Smooth muscle cell (in vitro differentiated cells): ENCODE results near the gene SDK1. TPM values are rescaled to one million over a fixed set of nuclear protein-coding genes. Genes with fewer than 3 reads are reported as not detected.

Experiments
- DNase-seq: peaks from one replicate; lab custom pipeline; 2025; ENCODE audit not compliant: unreplicated experiment; lab: John Stamatoyannopoulos, UW
- H2AFZ ChIP-seq: fragments of 200-600 bp; sonication (generic); 2 replicates; pipeline ENCODE4 v1.6.0; 2016; ENCODE audit warnings: antibody characterized with exemption, low read depth, mild to moderate bottlenecking
- H3F3A ChIP-seq: fragments of 200-600 bp; sonication (generic); 2 replicates; pipeline ENCODE4 v1.6.0; 2017; ENCODE audit warnings: antibody characterized with exemption, low read depth
- H3K27ac ChIP-seq: fragments of 200-600 bp; sonication (generic); 2 replicates; pipeline ENCODE4 v1.5.1; 2016; ENCODE audit warnings: low read depth, mild to moderate bottlenecking
- H3K27me3 ChIP-seq: fragments of 200-600 bp; sonication (generic); 2 replicates; pipeline ENCODE4 v1.6.1; 2016; ENCODE audit warnings: low read depth, mild to moderate bottlenecking
- H3K36me3 ChIP-seq: fragments of 200-600 bp; sonication (generic); 2 replicates; pipeline ENCODE4 v1.5.1; 2016; ENCODE audit warnings: low read depth
- H3K4me1 ChIP-seq: fragments of 200-600 bp; sonication (generic); 2 replicates; pipeline ENCODE4 v1.5.1; 2016; ENCODE audit warnings: low read depth
- H3K4me2 ChIP-seq: fragments of 200-600 bp; sonication (generic); 2 replicates; pipeline ENCODE4 v1.6.0; 2016; ENCODE audit warnings: mild to moderate bottlenecking
- H3K4me3 ChIP-seq: fragments of 200-600 bp; sonication (generic); 2 replicates; pipeline ENCODE4 v1.5.1; 2016; ENCODE audit warnings: mild to moderate bottlenecking
- H3K79me2 ChIP-seq: fragments of 200-600 bp; sonication (generic); 2 replicates; pipeline ENCODE4 v1.6.0; 2016; ENCODE audit warnings: low read depth, mild to moderate bottlenecking
- H3K9ac ChIP-seq: fragments of 200-600 bp; sonication (generic); 2 replicates; pipeline ENCODE4 v1.6.0; 2016; ENCODE audit warnings: low read depth
- H3K9me3 ChIP-seq: fragments of 200-600 bp; sonication (generic); replicated peaks from 2 replicates; pipeline ENCODE4 v1.5.1; 2016; ENCODE audit warnings: low read depth
- H4K20me1 ChIP-seq: fragments of 200-600 bp; sonication (generic); 2 replicates; pipeline ENCODE4 v1.6.0; 2016; ENCODE audit warnings: low read depth
- CTCF ChIP-seq: fragments of 200-600 bp; sonication (generic); IDR thresholded peaks from 2 replicates; pipeline ENCODE4 v1.5.1; 2017; ENCODE audit warnings: borderline replicate concordance, mild to moderate bottlenecking, antibody characterized with exemption; ENCODE audit not compliant: insufficient read depth, poor library complexity, severe bottlenecking
- WGBS: methylation state at CpG from one replicate; pipeline ENCODE4 v1.1.7; 2016; ENCODE audit warnings: low lambda C conversion rate; 5-methylcytosine and 5-hydroxymethylcytosine counted together
- polyA plus RNA-seq: library from polyadenylated mRNA; unstranded; fragments of >200 nt; fragmentation: Nextera tagmentation; extraction: Ambion mirVana; gene quantifications from 2 replicates; pipeline ENCODE4 v1.2.1, GENCODE V29; 2016
- total RNA-seq: library from RNA; depleted of rRNA; stranded (reverse); fragments of >200 nt; gene quantifications from 2 replicates; pipeline ENCODE4 v1.2.3, GENCODE V29; 2014

Gene SDK1
- total and polyA plus RNA-seq, 2 experiments from 2014 or later, result 1.1 to 2.5 TPM

GRCh38 chr7:3564231-3564630, 263.2 kb downstream of the SDK1 start:
- Histone ChIP-seq H3K79me2 (no peaks in the 10 kb centered on the region), H3K9ac (no peak overlapping the region), H3F3A (no peaks in the 10 kb centered on the region), H3K4me1 (no peaks in the 10 kb centered on the region), H3K4me2 (no peak overlapping the region), H3K4me3 (no peak overlapping the region), H3K36me3 (no peaks in the 10 kb centered on the region), H4K20me1 (no peaks in the 10 kb centered on the region), H3K27me3 (no peaks in the 10 kb centered on the region), H2AFZ (no peak overlapping the region), H3K9me3 (no peaks in the 10 kb centered on the region), H3K27ac (no peak overlapping the region)
- no peak for DNase-seq
- 92% methylated on average over 3 of the region's 3 CpGs for WGBS
- no peak for TF ChIP-seq CTCF

GRCh38 chr7:3568516-3568915, 267.5 kb downstream of the SDK1 start:
- Histone ChIP-seq H3K79me2 (no peaks in the 10 kb centered on the region), H3K27ac (no peak overlapping the region), H3K27me3 (no peaks in the 10 kb centered on the region), H2AFZ (no peak overlapping the region), H3K4me3 (no peak overlapping the region), H3K36me3 (no peaks in the 10 kb centered on the region), H4K20me1 (no peaks in the 10 kb centered on the region), H3K4me1 (no peaks in the 10 kb centered on the region), H3K4me2 (no peak overlapping the region), H3F3A (no peaks in the 10 kb centered on the region), H3K9ac (no peak overlapping the region), H3K9me3 (no peaks in the 10 kb centered on the region)
- WGBS, result 84% methylated on average over 1 of the region's 1 CpG
- no peak for TF ChIP-seq CTCF
- DNase-seq, result no peak

- no peaks in the 10 kb centered on the region for H4K20me1 ChIP-seq
- H3K79me2 ChIP-seq, result no peaks in the 10 kb centered on the region
- H3F3A ChIP-seq, result no peaks in the 10 kb centered on the region
- H3K4me3 ChIP-seq, result no peak overlapping the region
- no peak overlapping the region for H3K27ac ChIP-seq
- no peaks in the 10 kb centered on the region for H3K4me1 ChIP-seq
- no peak overlapping the region for H3K9ac ChIP-seq
- H3K9me3 ChIP-seq, result no peaks in the 10 kb centered on the region
- H2AFZ ChIP-seq, result no peak overlapping the region
- no peaks in the 10 kb centered on the region for H3K27me3 ChIP-seq
- TF ChIP-seq CTCF, result no peak
- no peak for DNase-seq
- H3K4me2 ChIP-seq, result no peak overlapping the region
- 93% methylated on average over 3 of the region's 3 CpGs for WGBS
- no peaks in the 10 kb centered on the region for H3K36me3 ChIP-seq
Observed at GRCh38 chr7:3569643-3570042, 268.6 kb downstream of the SDK1 start.

GRCh38 chr7:3573151-3573550, 272.1 kb downstream of the SDK1 start:
- Histone ChIP-seq H3K27ac (no peak overlapping the region), H3K9ac (no peak overlapping the region), H3K9me3 (peaks cover 2% of the 10 kb centered on the region), H3F3A (no peaks in the 10 kb centered on the region), H3K4me1 (no peaks in the 10 kb centered on the region), H3K79me2 (no peaks in the 10 kb centered on the region), H3K4me2 (no peak overlapping the region), H3K27me3 (no peaks in the 10 kb centered on the region), H2AFZ (no peak overlapping the region), H3K4me3 (no peak overlapping the region), H4K20me1 (no peaks in the 10 kb centered on the region), H3K36me3 (no peaks in the 10 kb centered on the region)
- TF ChIP-seq CTCF, result no peak
- DNase-seq, result no peak
- WGBS, result 80% methylated on average over 6 of the region's 6 CpGs
